KBM-7 (cell line): ENCODE results near the gene GGPS1.
"Not testable (repeated sequence)": the region's sequence is repeated elsewhere in the genome, so short reads cannot be mapped to it uniquely, and the experiment has no call there.

ENCODE experiments used
- DNase-seq: peaks from one replicate; pipeline ENCODE4 v3.0.0-alpha.2; 2015
- in situ Hi-C: fragments of 300-500 bp; cut with MboI; formaldehyde crosslinking; loops from 2 replicates; pipeline ENCODE4 v1.14.3; 2020; ENCODE audit warnings: low sequenced_read_pairs, low pct_unique_long_range_greater_than_20kb, mixed read lengths

Gene GGPS1

GRCh38 chr1:235328271-235329138 lies at the start of gene GGPS1:
Gene GGPS1, plus strand, starts transcription at chr1:235328570. Its CDS starts 6,695 bp downstream, at chr1:235335265.
- in situ Hi-C loops: no loop called here
- DNase-seq: peak; percentile 98

- DNase-seq: no peak
- in situ Hi-C loops: no loop called here
Observed at GRCh38 chr1:235278915-235279292, 49.5 kb upstream of the GGPS1 start.

GRCh38 chr1:235279694-235280093 lies 48.7 kb upstream of the GGPS1 start:
- in situ Hi-C loops: no loop called here

GRCh38 chr1:235280467-235280866 lies 47.9 kb upstream of the GGPS1 start:
- in situ Hi-C loops: no loop called here
- no peak for DNase-seq

More at GRCh38 chr1:235279694-235280093, 48.7 kb upstream of the GGPS1 start:
- DNase-seq: no peak

GRCh38 chr1:235283636-235284035 lies 44.7 kb upstream of the GGPS1 start:
- in situ Hi-C loops, DNase-seq: not testable (repeated sequence)

- in situ Hi-C loops: no loop called here
- no peak for DNase-seq
Observed at GRCh38 chr1:235284231-235284769, 44.1 kb upstream of the GGPS1 start.

- in situ Hi-C loops: no loop called here
- DNase-seq: no peak
Observed at GRCh38 chr1:235286667-235287066, 41.7 kb upstream of the GGPS1 start.

GRCh38 chr1:235287208-235287882 lies 41.0 kb upstream of the GGPS1 start:
- no peak for DNase-seq
- in situ Hi-C loops: no loop called here

- in situ Hi-C loops: no loop called here
- no peak for DNase-seq
Observed at GRCh38 chr1:235289859-235290739, 38.3 kb upstream of the GGPS1 start.

- DNase-seq: no peak
- in situ Hi-C loops: no loop called here
Observed at GRCh38 chr1:235290740-235291502, 37.4 kb upstream of the GGPS1 start.

GRCh38 chr1:235291599-235292091 lies 36.7 kb upstream of the GGPS1 start:
- in situ Hi-C loops: no loop called here
- no peak for DNase-seq

GRCh38 chr1:235292790-235293189 lies 35.6 kb upstream of the GGPS1 start:
- DNase-seq: no peak
- in situ Hi-C loops: no loop called here

GRCh38 chr1:235293322-235293942 lies 34.9 kb upstream of the GGPS1 start:
- DNase-seq: no peak
- in situ Hi-C loops: no loop called here

GRCh38 chr1:235295902-235296350 lies 32.4 kb upstream of the GGPS1 start:
- in situ Hi-C loops: no loop called here
- DNase-seq: no peak

GRCh38 chr1:235296729-235297128 lies 31.6 kb upstream of the GGPS1 start:
- DNase-seq: no peak
- in situ Hi-C loops: no loop called here

GRCh38 chr1:235297579-235297978 lies 30.8 kb upstream of the GGPS1 start:
- DNase-seq: peak; percentile 9
- in situ Hi-C loops: no loop called here

- in situ Hi-C loops: no loop called here
- no peak for DNase-seq
Observed at GRCh38 chr1:235298758-235299157, 29.6 kb upstream of the GGPS1 start.
